GM21825 (cell line): ENCODE data around the gene ZSWIM6.

Experiments
- ATAC-seq: cut with Tn5 transposase; IDR thresholded peaks from one replicate; pipeline ENCODE4 v1.9.1; 2021; ENCODE audit warnings: mild to moderate bottlenecking, moderate library complexity; ENCODE audit not compliant: unreplicated experiment

Gene ZSWIM6

DNA sequence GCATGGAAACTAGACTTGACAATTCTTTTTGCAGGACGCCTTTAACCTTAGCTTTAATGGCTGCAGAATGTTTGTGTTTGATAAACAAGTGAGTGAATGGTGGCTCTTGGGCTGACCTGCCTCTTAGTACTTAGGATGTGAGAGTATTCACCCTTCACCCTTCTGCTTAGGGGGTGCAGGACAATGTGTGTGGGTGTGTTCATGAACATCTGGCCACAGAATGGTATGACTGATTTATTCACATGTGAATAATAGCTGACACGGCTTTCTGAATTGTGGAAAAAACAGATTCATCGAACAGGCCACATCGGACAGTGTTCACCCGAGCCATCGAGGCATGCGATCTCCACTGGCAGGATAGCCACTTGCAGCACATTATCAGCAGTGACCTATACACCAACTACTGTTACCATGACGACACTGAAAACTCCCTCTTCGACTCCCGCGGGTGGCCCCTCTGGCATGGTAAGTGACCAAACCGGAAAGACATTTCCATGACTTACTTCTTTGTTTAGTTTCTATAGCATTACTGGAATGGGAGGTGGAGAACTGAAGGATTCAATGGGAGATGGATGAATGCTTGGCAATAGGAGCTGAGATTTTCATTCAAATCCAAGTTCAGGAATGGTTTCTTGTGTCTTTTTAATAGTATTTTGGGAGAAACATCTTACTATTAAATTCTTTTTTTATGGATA lies 193.6 kb downstream of the ZSWIM6 start:
- no peak for ATAC-seq

GRCh38 chr5:61526207-61526519 lies 194.1 kb downstream of the ZSWIM6 start:
- ATAC-seq: no peak

- ATAC-seq: no peak
These were observed 200.9 kb downstream of the ZSWIM6 start for GRCh38 chr5:61532983-61533382.

GRCh38 chr5:61534481-61535267 lies 202.6 kb downstream of the ZSWIM6 start:
- ATAC-seq: peak; percentile 87

GRCh38 chr5:61535828-61536227 lies 203.8 kb downstream of the ZSWIM6 start:
- no peak for ATAC-seq

GRCh38 chr5:61536922-61537321 lies 204.9 kb downstream of the ZSWIM6 start:
- ATAC-seq: no peak

DNA sequence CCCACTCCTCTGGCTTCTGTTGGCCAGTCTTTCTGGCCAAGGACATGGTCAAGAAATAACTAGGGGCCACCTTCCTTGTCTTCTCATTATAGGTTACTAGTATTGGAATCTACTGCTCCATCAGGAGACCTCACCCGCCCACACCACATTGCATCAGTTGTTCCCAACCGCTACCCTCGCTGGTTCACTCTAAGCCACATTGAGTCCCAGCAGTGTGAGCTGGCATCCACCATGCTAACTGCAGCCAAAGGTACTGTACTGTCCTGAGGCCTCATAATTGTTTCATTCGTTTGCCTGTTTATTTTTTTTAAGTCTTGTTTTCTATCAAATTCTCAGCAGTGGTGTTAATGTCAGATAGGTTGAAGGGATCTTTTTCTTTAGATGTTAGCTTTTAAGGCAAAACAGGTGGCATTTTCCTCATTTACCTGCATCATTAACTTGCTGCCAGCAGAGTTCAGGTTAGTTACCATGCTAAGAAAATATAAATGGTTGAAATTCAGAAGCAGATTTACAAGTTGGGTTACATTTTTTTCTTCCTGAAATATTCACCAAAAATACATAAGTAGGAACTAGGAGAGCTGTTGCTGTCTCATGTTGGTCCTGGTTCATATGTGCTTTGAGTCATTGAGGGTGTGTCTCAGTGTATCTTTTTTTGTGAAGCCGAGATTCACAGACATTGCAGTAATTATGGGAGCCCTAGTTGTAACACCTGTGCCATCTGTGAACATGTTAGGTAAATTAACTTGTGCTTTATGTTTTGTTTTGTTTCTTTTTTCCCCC lies 206.9 kb downstream of the ZSWIM6 start:
- ATAC-seq: no peak

GRCh38 chr5:61549530-61549929 lies 217.5 kb downstream of the ZSWIM6 start:
- no peak for ATAC-seq

- no peak for ATAC-seq
These were observed 219.7 kb downstream of the ZSWIM6 start for GRCh38 chr5:61551637-61552313.

DNA sequence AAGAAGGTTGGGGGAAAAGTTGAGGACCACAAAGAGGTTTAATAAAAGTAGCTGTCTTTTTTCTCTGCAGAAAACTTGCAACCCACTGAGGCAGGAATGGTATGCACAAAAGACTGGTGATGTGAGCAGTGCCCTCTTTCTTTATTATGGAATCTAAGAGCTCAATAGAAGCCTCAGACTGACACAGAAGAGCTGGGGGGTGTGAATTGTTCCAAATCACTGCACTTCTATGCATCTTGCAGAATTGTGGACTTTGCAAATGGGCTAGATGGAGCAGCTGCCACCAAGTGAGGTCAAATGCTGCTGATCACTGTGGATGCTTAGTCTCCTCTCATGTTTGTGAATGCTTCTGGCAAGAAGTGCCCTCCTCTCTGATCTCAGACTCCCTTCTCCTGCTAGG lies 227.1 kb downstream of the ZSWIM6 start:
- no peak for ATAC-seq

DNA sequence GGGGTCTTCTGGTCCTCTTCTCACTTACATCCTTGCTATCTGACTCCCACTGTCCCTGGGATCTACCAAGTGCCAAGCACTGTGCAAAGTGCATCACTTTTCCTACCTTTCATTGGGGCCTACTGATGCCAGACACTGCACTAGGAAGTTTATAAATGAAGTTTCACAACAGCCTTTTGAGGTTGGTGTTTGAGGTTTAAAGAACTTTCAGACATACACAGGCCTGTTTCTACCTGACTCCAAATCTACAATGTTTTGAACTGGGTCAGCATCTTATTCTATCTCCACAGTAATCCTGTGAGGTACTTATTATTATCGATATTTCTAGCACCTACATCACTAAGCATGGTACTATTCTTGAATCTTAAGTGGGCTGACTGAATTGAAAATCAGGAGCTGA lies 227.7 kb downstream of the ZSWIM6 start:
- ATAC-seq: no peak

GRCh38 chr5:61563401-61563800 lies 231.3 kb downstream of the ZSWIM6 start:
- no peak for ATAC-seq

DNA sequence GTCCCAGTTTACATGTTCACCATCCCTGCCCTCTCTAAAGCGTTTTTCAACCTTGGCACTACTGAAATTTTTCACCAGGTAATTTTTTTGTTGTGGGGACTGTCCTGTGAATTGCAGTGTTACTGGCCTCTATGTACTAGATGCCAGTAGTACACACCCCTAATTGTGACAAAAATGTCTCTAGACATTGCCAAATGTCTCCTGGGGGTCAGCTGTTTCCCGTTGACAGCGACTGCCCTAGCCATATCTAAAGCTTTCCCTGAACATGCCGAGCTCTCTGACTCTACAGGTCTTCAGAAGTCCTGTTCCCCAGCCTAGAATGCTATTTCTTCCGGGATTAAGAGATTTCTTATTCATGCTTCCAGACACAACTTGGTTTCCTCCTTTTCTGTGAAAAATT lies 235.3 kb downstream of the ZSWIM6 start:
- ATAC-seq: no peak

DNA sequence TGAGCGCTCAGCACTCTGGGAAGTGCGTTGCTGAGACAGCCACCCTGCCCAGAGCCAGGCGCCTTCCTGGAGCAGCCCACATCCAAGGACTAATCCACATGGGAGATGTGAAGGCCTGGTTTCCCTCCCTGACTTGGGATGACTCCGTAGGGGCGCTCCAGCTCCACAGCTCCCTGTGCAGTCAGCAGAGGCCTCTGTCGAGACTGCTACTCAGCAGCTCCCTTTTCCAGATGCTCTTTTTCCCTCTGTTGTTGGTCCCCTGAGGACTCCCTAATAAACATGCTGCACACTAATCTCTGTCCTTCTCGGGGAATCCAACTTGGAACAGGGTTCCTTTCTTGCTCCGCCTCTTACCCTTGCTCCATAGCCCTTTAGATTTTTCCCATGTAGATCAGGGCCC lies 237.3 kb downstream of the ZSWIM6 start:
- no peak for ATAC-seq

DNA sequence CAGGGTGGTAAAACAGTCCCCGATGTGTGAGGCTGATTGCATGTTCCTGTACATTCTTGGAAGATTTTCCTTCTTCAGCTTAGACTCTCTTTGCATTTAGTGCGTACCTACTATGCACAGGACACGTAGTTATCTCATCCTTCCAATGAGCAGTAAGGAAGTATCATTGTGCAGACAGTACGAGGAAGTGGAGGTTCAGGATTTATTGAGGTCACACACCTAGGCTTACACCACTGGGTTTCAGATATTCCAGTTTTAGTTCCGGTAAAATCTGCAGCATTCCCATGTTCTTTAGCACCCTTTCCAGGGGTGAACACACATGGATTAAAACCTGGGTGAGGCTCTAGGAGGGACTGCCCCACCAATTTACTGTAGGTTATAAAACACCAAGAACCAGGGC lies 238.7 kb downstream of the ZSWIM6 start:
- ATAC-seq: no peak

GRCh38 chr5:61572959-61573358 lies 240.9 kb downstream of the ZSWIM6 start:
- ATAC-seq: no peak

- ATAC-seq: no peak
These were observed 243.0 kb downstream of the ZSWIM6 start for GRCh38 chr5:61575103-61575502.

GRCh38 chr5:61575581-61575980 lies 243.5 kb downstream of the ZSWIM6 start:
- ATAC-seq: no peak

DNA sequence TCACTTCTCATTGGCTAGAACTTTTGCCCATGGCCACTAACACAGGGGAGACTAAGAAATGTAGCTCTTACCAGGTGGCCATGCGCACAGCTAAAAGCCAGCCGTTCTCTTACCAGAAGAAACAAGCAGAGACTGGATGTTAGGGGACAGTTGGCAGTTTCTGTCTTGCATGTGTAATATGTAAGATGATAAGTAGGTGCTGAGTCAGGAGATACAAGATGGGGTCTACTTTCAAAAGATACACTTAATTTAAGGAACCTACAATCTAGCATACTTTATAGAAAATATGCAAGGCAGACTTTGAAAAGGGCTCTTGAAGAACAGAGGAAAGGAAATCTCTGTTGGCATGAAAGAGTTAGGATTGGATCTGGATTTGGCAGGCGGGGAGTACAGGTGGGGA lies 244.5 kb downstream of the ZSWIM6 start:
- ATAC-seq: no peak

DNA sequence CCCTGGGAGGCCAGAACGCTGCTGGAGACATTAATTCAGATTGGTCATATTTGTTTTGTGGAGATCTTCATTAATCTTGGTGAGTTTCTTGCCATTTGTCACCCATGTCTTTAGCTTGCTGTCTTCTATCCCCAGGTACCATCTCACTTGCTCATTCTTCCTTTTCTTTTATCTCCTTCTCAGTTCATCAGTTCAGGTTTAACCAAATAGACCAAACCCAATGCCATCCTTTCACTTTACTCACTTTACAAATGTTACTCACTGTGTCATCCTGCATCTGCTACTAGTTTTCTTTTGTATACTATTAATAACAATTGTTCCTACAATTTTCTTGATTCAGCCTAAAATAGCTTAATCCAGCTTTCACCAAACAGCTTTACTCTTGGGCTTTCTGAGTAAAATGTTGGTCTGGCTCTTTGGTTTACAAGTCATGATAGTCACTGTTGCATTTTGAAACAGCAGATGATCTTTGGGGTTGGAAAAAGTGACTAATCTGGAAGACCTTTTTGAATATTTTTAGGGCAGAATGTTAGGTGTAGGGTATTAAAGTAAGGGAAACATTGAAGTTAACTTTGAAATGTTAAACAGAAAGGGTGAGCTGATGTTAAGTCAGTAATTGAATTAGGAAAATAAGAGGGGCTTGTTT lies 246.9 kb downstream of the ZSWIM6 start:
- no peak for ATAC-seq
